Epithelial cell of proximal tubule (primary cell): ENCODE results near the gene TBC1D2B. TPM values are rescaled to one million over a fixed set of nuclear protein-coding genes. Genes with fewer than 3 reads are reported as not detected.

Source experiments
- DNase-seq: peaks from one replicate; pipeline ENCODE4 v3.0.0-alpha.2; 2011; ENCODE audit warnings: low read depth
- H3K4me3 ChIP-seq: 2 replicates; pipeline ENCODE4 v1.5.1; 2011; ENCODE audit warnings: low read depth, mild to moderate bottlenecking, low read length
- CTCF ChIP-seq: conservative IDR thresholded peaks from 2 replicates; pipeline ENCODE4 v1.5.1; 2012; ENCODE audit warnings: low read depth, mild to moderate bottlenecking, low read length
- total RNA-seq: library from RNA; depleted of rRNA; stranded (reverse); fragments of >200 nt; gene quantifications from 2 replicates; pipeline ENCODE4 v1.2.3, GENCODE V29; 2015

The TBC1D2B gene
- total RNA-seq, 1 donor from 2014 or later: 15.0 TPM

GRCh38 chr15:78061963-78062427 is 15.5 kb downstream of the TBC1D2B start:
- peak overlapping the region; percentile 31 for H3K4me3 ChIP-seq
- TF ChIP-seq CTCF: no peak
- DNase-seq: no peak

GRCh38 chr15:78060232-78060631 is 17.3 kb downstream of the TBC1D2B start:
- no peak overlapping the region for H3K4me3 ChIP-seq
- no peak for DNase-seq
- TF ChIP-seq CTCF: no peak

GRCh38 chr15:78059110-78059839 is 18.2 kb downstream of the TBC1D2B start:
- no peak overlapping the region for H3K4me3 ChIP-seq
- TF ChIP-seq CTCF: no peak
- no peak for DNase-seq

- TF ChIP-seq CTCF: no peak
- DNase-seq: no peak
- H3K4me3 ChIP-seq: no peak overlapping the region
These were observed 19.0 kb downstream of the TBC1D2B start for GRCh38 chr15:78058401-78058935.

- no peak overlapping the region for H3K4me3 ChIP-seq
- no peak for DNase-seq
- no peak for TF ChIP-seq CTCF
These were observed 19.7 kb downstream of the TBC1D2B start for GRCh38 chr15:78057803-78058202.

- DNase-seq: no peak
These were observed 20.7 kb downstream of the TBC1D2B start for GRCh38 chr15:78056714-78057269.

More at GRCh38 chr15:78056714-78057269, 20.7 kb downstream of the TBC1D2B start:
- H3K4me3 ChIP-seq: peak overlapping the region; percentile 12
- no peak for TF ChIP-seq CTCF
